ENCODE data around the gene TMEM272.
"Not testable (repeated sequence)": the region's sequence is repeated elsewhere in the genome, so short reads cannot be mapped to it uniquely, and the experiment has no call there.

DNA sequence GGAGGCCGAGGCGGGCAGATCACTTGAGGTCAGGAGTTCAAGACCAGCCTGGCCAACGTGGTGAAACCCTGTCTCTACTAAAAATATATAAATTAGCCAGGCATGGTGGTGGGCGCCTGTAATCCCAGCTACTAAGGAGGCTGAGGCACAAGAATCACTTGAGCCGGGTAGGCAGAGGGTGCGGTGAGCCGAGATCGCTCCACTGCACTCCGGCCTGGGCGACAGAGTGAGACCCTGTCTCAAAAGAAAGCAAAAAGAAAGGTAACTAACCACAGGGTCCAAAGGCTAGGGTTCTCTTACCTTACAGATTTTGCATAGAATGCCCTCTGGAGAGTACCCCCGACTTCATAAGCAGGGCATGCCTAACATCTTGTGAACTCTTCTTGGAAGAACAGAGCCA is 20.3 kb downstream of the TMEM272 start:
- TF ChIP-seq RFX5 (IDR thresholded peaks at IDR 0.05; ENCODE audit: low read depth, low read length); POLR2A (IDR thresholded peaks at IDR 0.05; ENCODE audit: low read depth, low read length); MXI1 (IDR thresholded peaks at IDR 0.05; ENCODE audit: borderline replicate concordance, low read depth, low read length); MAFK (IDR thresholded peaks at IDR 0.05; ENCODE audit: low read depth, low read length): not testable (repeated sequence)
- TF ChIP-seq, protein P1, sequence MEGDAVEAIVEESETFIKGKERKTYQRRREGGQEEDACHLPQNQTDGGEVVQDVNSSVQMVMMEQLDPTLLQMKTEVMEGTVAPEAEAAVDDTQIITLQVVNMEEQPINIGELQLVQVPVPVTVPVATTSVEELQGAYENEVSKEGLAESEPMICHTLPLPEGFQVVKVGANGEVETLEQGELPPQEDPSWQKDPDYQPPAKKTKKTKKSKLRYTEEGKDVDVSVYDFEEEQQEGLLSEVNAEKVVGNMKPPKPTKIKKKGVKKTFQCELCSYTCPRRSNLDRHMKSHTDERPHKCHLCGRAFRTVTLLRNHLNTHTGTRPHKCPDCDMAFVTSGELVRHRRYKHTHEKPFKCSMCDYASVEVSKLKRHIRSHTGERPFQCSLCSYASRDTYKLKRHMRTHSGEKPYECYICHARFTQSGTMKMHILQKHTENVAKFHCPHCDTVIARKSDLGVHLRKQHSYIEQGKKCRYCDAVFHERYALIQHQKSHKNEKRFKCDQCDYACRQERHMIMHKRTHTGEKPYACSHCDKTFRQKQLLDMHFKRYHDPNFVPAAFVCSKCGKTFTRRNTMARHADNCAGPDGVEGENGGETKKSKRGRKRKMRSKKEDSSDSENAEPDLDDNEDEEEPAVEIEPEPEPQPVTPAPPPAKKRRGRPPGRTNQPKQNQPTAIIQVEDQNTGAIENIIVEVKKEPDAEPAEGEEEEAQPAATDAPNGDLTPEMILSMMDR (conservative IDR thresholded peaks at IDR 0.05; ENCODE audit: low read depth, low read length): not testable (repeated sequence)
